Brain microvascular endothelial cell (primary cell): Measurements from ENCODE around the gene MGRN1.

ENCODE experiments used
- DNase-seq: peaks from one replicate; pipeline ENCODE4 v3.0.0-alpha.2; 2020
- H3K27ac ChIP-seq: fragments of 250-450 bp; sonication (Bioruptor Pico); 2 replicates; pipeline ENCODE4 v1.5.1; 2020; ENCODE audit warnings: mild to moderate bottlenecking, moderate library complexity
- H3K27me3 ChIP-seq: fragments of 250-450 bp; sonication (Bioruptor Pico); replicated peaks from 2 replicates; pipeline ENCODE4 v1.5.1; 2020; ENCODE audit warnings: mild to moderate bottlenecking
- H3K36me3 ChIP-seq: fragments of 250-450 bp; sonication (Bioruptor Pico); replicated peaks from 2 replicates; pipeline ENCODE4 v1.5.1; 2020; ENCODE audit warnings: mild to moderate bottlenecking
- H3K4me3 ChIP-seq: 2 replicates; pipeline ENCODE4 v1.5.1; 2011; ENCODE audit warnings: low read depth, mild to moderate bottlenecking, control low read depth, low read length, moderate library complexity
- in situ Hi-C: cut with HindIII; loops from 2 replicates; pipeline ENCODE4 v1.10.0; 2017; ENCODE audit warnings: low sequenced_read_pairs, low pct_ligation_motif_present
- TF ChIP-seq, protein P1 (sequence below): IDR thresholded peaks from 2 replicates; pipeline ENCODE4 v1.5.1; 2011; ENCODE audit warnings: low read depth, mild to moderate bottlenecking, moderate library complexity, low read length, control low read depth, inconsistent platforms; ENCODE audit errors: missing control alignments

The MGRN1 gene

DNA sequence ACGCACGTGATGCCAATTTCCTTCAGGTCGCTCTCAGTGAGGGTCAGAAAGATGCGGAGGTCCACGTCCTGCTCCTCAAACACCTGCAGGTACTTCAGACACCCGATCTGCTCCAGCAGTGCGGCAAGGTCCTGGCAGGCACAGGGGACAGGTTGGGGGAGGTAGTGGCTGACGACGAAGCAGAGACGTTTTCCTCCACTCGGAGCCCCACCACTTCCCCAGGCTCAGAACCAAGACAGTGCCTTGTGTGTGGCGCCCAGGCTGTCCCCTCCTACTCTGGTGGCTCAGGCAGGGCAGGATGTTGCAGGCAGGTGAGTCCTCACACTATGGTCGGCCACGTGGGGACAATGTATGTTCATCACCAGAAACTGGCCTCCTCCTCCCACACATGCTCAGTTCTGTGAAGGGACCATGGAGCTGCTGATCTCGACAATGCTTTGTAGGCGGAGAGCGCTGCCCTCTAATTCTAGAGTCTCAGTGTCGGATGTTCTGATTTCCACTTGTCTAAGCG, 74.5 kb downstream of the MGRN1 start:
- Histone ChIP-seq H3K4me3 (no peak overlapping the region), H3K27ac (no peak overlapping the region), H3K27me3 (no peaks in the 10 kb centered on the region), H3K36me3 (peaks cover 66% of the 10 kb centered on the region)
- in situ Hi-C loops: no loop called here
- TF ChIP-seq, protein P1, sequence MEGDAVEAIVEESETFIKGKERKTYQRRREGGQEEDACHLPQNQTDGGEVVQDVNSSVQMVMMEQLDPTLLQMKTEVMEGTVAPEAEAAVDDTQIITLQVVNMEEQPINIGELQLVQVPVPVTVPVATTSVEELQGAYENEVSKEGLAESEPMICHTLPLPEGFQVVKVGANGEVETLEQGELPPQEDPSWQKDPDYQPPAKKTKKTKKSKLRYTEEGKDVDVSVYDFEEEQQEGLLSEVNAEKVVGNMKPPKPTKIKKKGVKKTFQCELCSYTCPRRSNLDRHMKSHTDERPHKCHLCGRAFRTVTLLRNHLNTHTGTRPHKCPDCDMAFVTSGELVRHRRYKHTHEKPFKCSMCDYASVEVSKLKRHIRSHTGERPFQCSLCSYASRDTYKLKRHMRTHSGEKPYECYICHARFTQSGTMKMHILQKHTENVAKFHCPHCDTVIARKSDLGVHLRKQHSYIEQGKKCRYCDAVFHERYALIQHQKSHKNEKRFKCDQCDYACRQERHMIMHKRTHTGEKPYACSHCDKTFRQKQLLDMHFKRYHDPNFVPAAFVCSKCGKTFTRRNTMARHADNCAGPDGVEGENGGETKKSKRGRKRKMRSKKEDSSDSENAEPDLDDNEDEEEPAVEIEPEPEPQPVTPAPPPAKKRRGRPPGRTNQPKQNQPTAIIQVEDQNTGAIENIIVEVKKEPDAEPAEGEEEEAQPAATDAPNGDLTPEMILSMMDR: no peak
- DNase-seq: no peak

DNA sequence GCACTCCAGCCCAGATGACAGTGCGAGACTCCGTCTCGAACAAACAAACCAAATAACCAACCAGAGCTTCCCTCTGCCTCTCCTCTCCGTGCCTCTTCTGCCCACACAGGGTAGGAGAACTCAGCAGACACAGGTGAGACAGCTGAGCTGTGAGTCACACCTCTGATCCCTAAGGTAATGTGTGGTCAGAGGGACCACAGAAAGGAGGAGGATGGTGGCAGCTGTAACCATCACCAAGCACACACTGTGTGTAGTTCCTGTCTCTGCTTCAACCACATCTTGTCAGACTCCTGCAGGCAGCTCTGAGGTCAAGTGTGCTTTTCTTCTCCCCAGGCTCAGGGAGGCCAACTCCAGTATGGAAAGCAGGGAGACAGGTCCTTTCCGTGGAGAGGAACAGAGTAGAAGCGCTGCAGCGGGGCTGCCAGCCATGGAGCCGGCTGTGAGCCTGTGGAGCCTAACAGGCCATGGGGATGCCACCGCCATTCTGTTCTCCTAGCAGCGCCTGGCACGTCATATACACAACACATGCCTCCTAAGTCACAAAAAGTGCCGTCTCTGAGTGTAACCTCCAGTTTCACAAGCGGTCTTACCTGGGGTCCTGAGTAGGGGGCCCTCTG, 75.9 kb downstream of the MGRN1 start:
- Histone ChIP-seq H3K4me3 (no peak overlapping the region), H3K27me3 (no peaks in the 10 kb centered on the region), H3K27ac (no peak overlapping the region), H3K36me3 (peaks cover 70% of the 10 kb centered on the region)
- TF ChIP-seq, protein P1: no peak
- DNase-seq: no peak
- in situ Hi-C loops: no loop called here

DNA sequence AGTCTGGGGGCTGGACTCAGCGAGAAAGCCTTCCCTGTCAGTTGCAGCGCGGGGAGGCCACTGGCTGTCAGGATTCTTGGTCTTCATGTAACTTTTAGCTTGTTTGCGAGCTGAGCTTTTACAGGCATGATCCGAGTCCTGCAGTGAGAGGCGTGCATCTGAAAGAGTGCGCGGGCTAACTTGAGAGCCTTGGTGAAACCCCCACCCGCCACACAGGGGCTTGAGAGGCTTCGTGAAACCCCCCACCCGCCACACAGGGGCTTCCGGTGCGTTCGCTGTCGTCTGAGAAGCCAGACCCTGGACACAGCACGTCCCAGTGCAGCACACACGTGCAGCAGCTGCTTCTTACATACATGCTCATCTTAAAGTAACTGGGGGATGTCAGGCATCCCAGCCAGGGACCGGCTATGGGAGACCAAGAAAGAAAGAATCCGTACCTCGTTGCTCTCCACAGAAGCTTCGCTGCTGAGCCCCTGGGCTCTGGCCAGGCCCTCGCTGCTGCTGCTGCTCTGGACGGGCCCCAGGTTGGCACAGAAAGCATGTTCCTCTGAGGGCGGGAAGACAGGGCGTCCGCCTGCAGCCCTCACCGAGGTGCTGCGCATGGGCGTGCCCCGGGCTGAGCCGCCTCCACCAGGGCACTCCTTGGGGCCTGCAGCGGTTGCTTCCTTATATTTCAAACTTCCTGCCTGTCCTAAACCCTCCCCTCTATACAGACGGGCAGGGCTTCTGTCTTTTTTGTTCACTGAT, 76.5 kb downstream of the MGRN1 start:
- Histone ChIP-seq H3K4me3 (no peak overlapping the region), H3K27ac (no peak overlapping the region), H3K36me3 (peaks cover 63% of the 10 kb centered on the region), H3K27me3 (no peaks in the 10 kb centered on the region)
- TF ChIP-seq, protein P1: no peak
- DNase-seq: no peak
- in situ Hi-C loops: no loop called here

DNA sequence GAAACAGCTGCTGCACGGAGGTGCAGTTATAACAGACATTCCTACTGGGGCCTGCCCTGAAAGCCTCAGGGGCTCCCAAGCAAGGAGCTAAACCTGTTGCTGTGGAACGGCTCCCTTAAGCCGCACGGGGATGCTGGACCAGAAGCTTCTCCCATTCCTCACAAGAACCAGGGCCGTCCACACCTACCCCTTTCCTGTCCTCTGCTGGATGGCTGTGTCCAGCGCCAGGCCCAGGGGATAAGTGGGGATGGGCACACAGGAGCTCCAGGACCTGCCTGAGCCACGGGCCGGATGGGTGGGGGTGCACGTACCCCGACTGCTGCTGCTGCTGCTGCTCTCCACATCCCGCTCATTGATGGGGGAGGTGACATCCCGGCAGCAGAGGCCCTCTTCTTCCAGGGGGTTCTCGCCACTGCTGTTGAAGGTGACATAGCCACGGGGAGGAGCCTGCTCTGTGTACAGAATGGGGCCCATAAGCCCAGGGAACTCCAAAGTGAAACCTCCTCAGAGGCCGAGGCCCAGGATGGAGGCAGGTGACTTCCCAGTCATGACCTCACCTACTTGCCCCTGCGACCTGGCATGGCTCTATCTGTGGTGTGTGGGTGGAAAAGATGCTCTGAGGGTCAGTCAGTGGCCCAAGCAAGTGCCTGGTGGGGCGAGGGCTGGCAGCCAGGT, 77.3 kb downstream of the MGRN1 start:
- no peak for DNase-seq
- H3K27me3 ChIP-seq: no peaks in the 10 kb centered on the region
- H3K4me3 ChIP-seq: no peak overlapping the region
- TF ChIP-seq, protein P1: no peak
- in situ Hi-C loops: no loop called here
- H3K27ac ChIP-seq: no peak overlapping the region
- peaks cover 63% of the 10 kb centered on the region for H3K36me3 ChIP-seq

DNA sequence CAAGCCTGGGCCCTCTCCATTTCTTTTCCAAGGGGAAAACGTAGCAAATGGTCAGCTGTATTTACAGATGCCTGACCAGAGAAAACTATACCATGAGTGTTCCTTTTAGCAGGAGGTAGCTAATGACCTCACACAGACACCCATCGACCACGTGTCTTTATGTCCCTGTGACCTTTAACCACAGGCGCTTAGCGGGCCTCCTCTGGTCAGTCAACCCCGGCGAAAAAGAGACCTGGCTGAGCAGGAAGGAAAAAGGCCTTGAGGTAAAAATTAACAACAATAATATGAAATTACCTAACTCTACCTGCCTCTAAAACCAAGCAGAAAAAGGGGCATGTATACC, 77.8 kb downstream of the MGRN1 start:
- DNase-seq: no peak
- in situ Hi-C loops: no loop called here
- H3K27ac ChIP-seq: no peak overlapping the region
- TF ChIP-seq, protein P1: no peak
- peaks cover 62% of the 10 kb centered on the region for H3K36me3 ChIP-seq
- H3K27me3 ChIP-seq: no peaks in the 10 kb centered on the region
- H3K4me3 ChIP-seq: no peak overlapping the region
